ENCODE measurements around the gene MPDZ. TPM values are rescaled to one million over a fixed set of nuclear protein-coding genes. Genes with fewer than 3 reads are reported as not detected.

MPDZ gene
- polyA plus RNA-seq, 1 donor (not counting 4 experiments of a cell fraction or from before 2014, with no cell fraction given): 9.0 TPM

DNA sequence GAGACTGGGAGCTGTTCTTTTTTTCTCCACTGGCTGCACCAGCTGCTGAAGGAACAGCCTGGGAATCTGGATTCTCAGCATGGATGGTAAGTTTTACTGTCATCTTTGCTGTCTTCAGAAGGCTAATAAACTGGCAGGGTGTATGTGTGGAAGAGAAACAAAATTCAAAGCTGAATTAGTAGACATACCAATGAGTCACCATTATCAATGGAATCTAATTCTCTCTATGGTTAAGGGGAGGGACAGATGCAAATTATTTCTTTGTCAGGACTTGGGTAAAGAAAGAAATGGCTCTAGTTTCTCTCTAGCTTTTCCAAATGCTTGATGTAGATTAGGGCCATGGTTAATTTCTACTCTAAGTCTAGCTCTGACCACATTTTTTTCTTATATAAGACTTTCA is 154.2 kb downstream of the MPDZ start:
- TF ChIP-seq, protein P1, sequence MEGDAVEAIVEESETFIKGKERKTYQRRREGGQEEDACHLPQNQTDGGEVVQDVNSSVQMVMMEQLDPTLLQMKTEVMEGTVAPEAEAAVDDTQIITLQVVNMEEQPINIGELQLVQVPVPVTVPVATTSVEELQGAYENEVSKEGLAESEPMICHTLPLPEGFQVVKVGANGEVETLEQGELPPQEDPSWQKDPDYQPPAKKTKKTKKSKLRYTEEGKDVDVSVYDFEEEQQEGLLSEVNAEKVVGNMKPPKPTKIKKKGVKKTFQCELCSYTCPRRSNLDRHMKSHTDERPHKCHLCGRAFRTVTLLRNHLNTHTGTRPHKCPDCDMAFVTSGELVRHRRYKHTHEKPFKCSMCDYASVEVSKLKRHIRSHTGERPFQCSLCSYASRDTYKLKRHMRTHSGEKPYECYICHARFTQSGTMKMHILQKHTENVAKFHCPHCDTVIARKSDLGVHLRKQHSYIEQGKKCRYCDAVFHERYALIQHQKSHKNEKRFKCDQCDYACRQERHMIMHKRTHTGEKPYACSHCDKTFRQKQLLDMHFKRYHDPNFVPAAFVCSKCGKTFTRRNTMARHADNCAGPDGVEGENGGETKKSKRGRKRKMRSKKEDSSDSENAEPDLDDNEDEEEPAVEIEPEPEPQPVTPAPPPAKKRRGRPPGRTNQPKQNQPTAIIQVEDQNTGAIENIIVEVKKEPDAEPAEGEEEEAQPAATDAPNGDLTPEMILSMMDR (optimal IDR thresholded peaks at IDR 0.05 in 1 of 3, IDR thresholded peaks at IDR 0.05 in 1 of 3, conservative IDR thresholded peaks at IDR 0.05 in 1 of 3; ENCODE audit: extremely low read depth in 1 of 3, insufficient read depth in 2 of 3, low read length in 3 of 3): no peak
- no peak for TF ChIP-seq EZH2 (IDR thresholded peaks at IDR 0.05; ENCODE audit: low read length)
- Histone ChIP-seq H3K27me3 (ENCODE audit: control insufficient read depth, extremely low read depth, insufficient read depth, low read length) (no peaks in the 10 kb centered on the region), H3K79me2 (ENCODE audit: control insufficient read depth, insufficient read depth, low read length) (no peaks in the 10 kb centered on the region), H3K9ac (ENCODE audit: control insufficient read depth, extremely low read depth, insufficient read depth, low read length) (no peak overlapping the region), H3K36me3 (ENCODE audit: control insufficient read depth in 2 of 2, extremely low read depth in 1 of 2, insufficient read depth in 2 of 2, low read length in 2 of 2) (peaks cover 0 to 3% of the 10 kb centered on the region in 2 experiments), H3K27ac (ENCODE audit: control insufficient read depth, insufficient read depth, low read length) (no peak overlapping the region), H3K4me1 (ENCODE audit: control insufficient read depth, extremely low read depth, insufficient read depth, low read length) (no peaks in the 10 kb centered on the region), H3K9me1 (ENCODE audit: control insufficient read depth, extremely low read depth, insufficient read depth, low read length) (no peaks in the 10 kb centered on the region), H3K9me3 (ENCODE audit: control insufficient read depth, low read depth, low read length) (no peaks in the 10 kb centered on the region), H4K20me1 (ENCODE audit: control insufficient read depth, extremely low read depth, insufficient read depth, low read length) (no peaks in the 10 kb centered on the region), H3K4me2 (ENCODE audit: control insufficient read depth, extremely low read depth, insufficient read depth, low read depth, low read length) (no peak overlapping the region), H2AFZ (ENCODE audit: control insufficient read depth, low read length) (no peak overlapping the region), H3K4me3 (ENCODE audit: control insufficient read depth in 2 of 3, extremely low read depth in 1 of 3, insufficient read depth in 2 of 3, low read depth in 1 of 3, low read length in 3 of 3) (no peak overlapping the region)
- dilution Hi-C loops (cut with MboI; ENCODE audit: extremely low pct_ligation_motif_present, low sequenced_read_pairs): no loop called here
- DNase-seq (ENCODE audit: low read depth, low spot score) (no peak), FAIRE-seq (no peak)

DNA sequence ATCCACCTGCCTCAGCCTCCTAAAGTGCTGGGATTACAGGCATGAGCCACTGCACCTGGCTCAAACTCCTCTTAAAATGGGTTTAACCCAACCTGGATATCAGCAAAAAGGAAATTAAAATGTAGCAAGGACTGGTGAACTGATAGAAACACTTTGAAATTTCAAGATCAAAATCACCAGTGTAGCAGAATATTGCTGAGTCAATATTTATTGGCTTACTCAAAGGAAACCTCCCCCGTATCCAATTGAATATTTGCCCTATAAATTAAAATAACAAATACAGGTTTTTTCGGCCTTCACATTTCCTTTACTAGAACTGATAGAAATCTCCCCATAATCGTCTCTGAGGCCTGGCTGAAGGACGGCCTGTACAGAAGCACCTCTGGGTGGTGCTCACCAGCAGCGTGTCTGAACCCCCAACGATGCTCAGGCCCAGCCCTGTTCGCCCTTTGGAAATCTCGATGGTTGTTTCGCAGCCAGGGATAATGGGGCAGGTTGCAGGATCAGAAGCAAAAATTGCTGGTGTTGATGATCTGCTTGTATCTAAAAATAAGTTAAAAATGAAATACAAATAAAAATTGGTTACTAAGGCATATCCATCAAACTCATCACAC is 156.6 kb downstream of the MPDZ start:
- Histone ChIP-seq H3K9ac (ENCODE audit: control insufficient read depth, extremely low read depth, insufficient read depth, low read length) (no peak overlapping the region), H3K9me3 (ENCODE audit: control insufficient read depth, low read depth, low read length) (no peaks in the 10 kb centered on the region), H3K27ac (ENCODE audit: control insufficient read depth, insufficient read depth, low read length) (no peak overlapping the region), H3K79me2 (ENCODE audit: control insufficient read depth, insufficient read depth, low read length) (no peaks in the 10 kb centered on the region), H3K4me1 (ENCODE audit: control insufficient read depth, extremely low read depth, insufficient read depth, low read length) (no peaks in the 10 kb centered on the region), H3K4me3 (ENCODE audit: control insufficient read depth in 2 of 3, extremely low read depth in 1 of 3, insufficient read depth in 2 of 3, low read depth in 1 of 3, low read length in 3 of 3) (no peak overlapping the region), H3K9me1 (ENCODE audit: control insufficient read depth, extremely low read depth, insufficient read depth, low read length) (no peaks in the 10 kb centered on the region), H3K27me3 (ENCODE audit: control insufficient read depth, extremely low read depth, insufficient read depth, low read length) (no peaks in the 10 kb centered on the region), H3K36me3 (ENCODE audit: control insufficient read depth in 2 of 2, extremely low read depth in 1 of 2, insufficient read depth in 2 of 2, low read length in 2 of 2) (peaks cover 0 to 3% of the 10 kb centered on the region in 2 experiments), H2AFZ (ENCODE audit: control insufficient read depth, low read length) (no peak overlapping the region), H3K4me2 (ENCODE audit: control insufficient read depth, extremely low read depth, insufficient read depth, low read depth, low read length) (no peak overlapping the region), H4K20me1 (ENCODE audit: control insufficient read depth, extremely low read depth, insufficient read depth, low read length) (no peaks in the 10 kb centered on the region)
- DNase-seq (ENCODE audit: low read depth, low spot score) (no peak), FAIRE-seq (no peak)
- no peak for TF ChIP-seq EZH2 (IDR thresholded peaks at IDR 0.05; ENCODE audit: low read length)
- TF ChIP-seq, protein P1 (optimal IDR thresholded peaks at IDR 0.05 in 1 of 3, IDR thresholded peaks at IDR 0.05 in 1 of 3, conservative IDR thresholded peaks at IDR 0.05 in 1 of 3; ENCODE audit: extremely low read depth in 1 of 3, insufficient read depth in 2 of 3, low read length in 3 of 3): no peak
- dilution Hi-C loops (cut with MboI; ENCODE audit: extremely low pct_ligation_motif_present, low sequenced_read_pairs): no loop called here

Measured in keratinocyte (primary cell).